Colonic mucosa (tissue), 4 donors: ENCODE results near the gene COPS8. TPM values are rescaled to one million over a fixed set of nuclear protein-coding genes. Genes with fewer than 3 reads are reported as not detected.

Source experiments
- DNase-seq: peaks from one replicate; pipeline ENCODE4 v3.0.0-alpha.2; 2020
- H3K27ac ChIP-seq: fragments of 200-600 bp; one replicate; pipeline ENCODE4 v1.8.0; 2021
- H3K27me3 ChIP-seq: fragments of 200-600 bp; one replicate; pipeline ENCODE4 v1.8.0; 2021
- H3K36me3 ChIP-seq: fragments of 200-600 bp; one replicate; pipeline ENCODE4 v1.8.0; 2021
- H3K4me1 ChIP-seq: fragments of 200-600 bp; one replicate; pipeline ENCODE4 v1.8.0; 2021; ENCODE audit warnings: mild to moderate bottlenecking
- H3K4me3 ChIP-seq: fragments of 200-600 bp; one replicate; pipeline ENCODE4 v1.8.0; 2021
- H3K9ac ChIP-seq, 2 donors: one replicate each; pipeline ENCODE4 v1.7.0; 2013; ENCODE audit warnings: control low read depth in 2 of 2, low read depth in 2 of 2, low read length in 2 of 2
- H3K9me3 ChIP-seq: fragments of 200-600 bp; one replicate; pipeline ENCODE4 v1.8.0; 2021
- CTCF ChIP-seq: fragments of 200-600 bp; IDR thresholded peaks from one replicate; pipeline ENCODE4 v1.8.0; 2022; ENCODE audit warnings: antibody characterized with exemption, mild to moderate bottlenecking
- intact Hi-C: fragments of 100-400 bp; cut with DNase I; formaldehyde crosslinking; loops from one replicate; pipeline ENCODE4 v1.14.1; 2022
- total RNA-seq, 2 donors: library from RNA; stranded (reverse); fragmentation: NEBNext Ultra II Directional in 1 of 2; extraction: Animal tissue kit (Norgen Biotek cat#: 25700) in 1 of 2; gene quantifications; one replicate each; pipeline ENCODE4 v1.2.1, GENCODE V29; 2021
- donor health status: healthy.
- donor health status: DM: no; HTN: no; CAD: no.
- donor health status: DM: no; HTN: no; CAD: no.

Gene COPS8
- total RNA-seq, 2 donors from 2014 or later, result 28.2 to 28.4 TPM

GRCh38 chr2:237129625-237130263 is 44.1 kb downstream of the COPS8 start:
- H3K27me3 ChIP-seq, result no peaks in the 10 kb centered on the region
- no peaks in the 10 kb centered on the region for H3K9me3 ChIP-seq
- no peak for TF ChIP-seq CTCF
- H3K27ac ChIP-seq, result no peak overlapping the region
- H3K36me3 ChIP-seq, result no peaks in the 10 kb centered on the region
- H3K4me1 ChIP-seq, result no peaks in the 10 kb centered on the region
- intact Hi-C loops, result loop anchor here (10.0 kb wide), 1 partner anchor 445 kb away; no protein-coding TSS in a partner anchor
- no peak overlapping the region for H3K9ac ChIP-seq
- H3K4me3 ChIP-seq, result no peak overlapping the region
- no peak for DNase-seq

GRCh38 chr2:237130562-237131421 is 45.1 kb downstream of the COPS8 start:
- Histone ChIP-seq H3K9ac (no peak overlapping the region), H3K27ac (no peak overlapping the region), H3K4me1 (no peaks in the 10 kb centered on the region), H3K9me3 (no peaks in the 10 kb centered on the region), H3K27me3 (no peaks in the 10 kb centered on the region), H3K4me3 (no peak overlapping the region), H3K36me3 (no peaks in the 10 kb centered on the region)
- intact Hi-C loops, result no loop called here
- DNase-seq, result no peak
- TF ChIP-seq CTCF, result no peak

GRCh38 chr2:237131749-237132533 is 46.3 kb downstream of the COPS8 start:
- intact Hi-C loops, result no loop called here

GRCh38 chr2:237132799-237133198 is 47.1 kb downstream of the COPS8 start:
- H3K27me3 ChIP-seq, result no peaks in the 10 kb centered on the region
- H3K36me3 ChIP-seq, result no peaks in the 10 kb centered on the region
- H3K4me1 ChIP-seq, result no peaks in the 10 kb centered on the region
- H3K9me3 ChIP-seq, result no peaks in the 10 kb centered on the region
- no peak overlapping the region for H3K9ac ChIP-seq
- intact Hi-C loops, result no loop called here
- H3K27ac ChIP-seq, result no peak overlapping the region
- TF ChIP-seq CTCF, result no peak
- no peak for DNase-seq
- H3K4me3 ChIP-seq, result no peak overlapping the region

More at GRCh38 chr2:237131749-237132533, 46.3 kb downstream of the COPS8 start:
- TF ChIP-seq CTCF, result no peak
- H3K9ac ChIP-seq, result no peak overlapping the region
- H3K27ac ChIP-seq, result no peak overlapping the region
- no peaks in the 10 kb centered on the region for H3K9me3 ChIP-seq
- H3K27me3 ChIP-seq, result no peaks in the 10 kb centered on the region
- no peak overlapping the region for H3K4me3 ChIP-seq
- H3K4me1 ChIP-seq, result no peaks in the 10 kb centered on the region
- H3K36me3 ChIP-seq, result no peaks in the 10 kb centered on the region
- DNase-seq, result no peak
